Measurements from ENCODE around the gene NACC2.

GRCh38 chr9:136103651-136104487, 8.8 kb upstream of the NACC2 start:
- TF ChIP-seq POLR2AphosphoS5 (IDR thresholded peaks at IDR 0.05) (no peak), CTCF (IDR thresholded peaks at IDR 0.05 in 8 of 11, conservative IDR thresholded peaks at IDR 0.05 in 3 of 11) (no peak)
